ENCODE results near the gene SPATA17. TPM values are rescaled to one million over a fixed set of nuclear protein-coding genes. Genes with fewer than 3 reads are reported as not detected.
"Not testable (repeated sequence)": the region's sequence is repeated elsewhere in the genome, so short reads cannot be mapped to it uniquely, and the experiment has no call there.

SPATA17 gene
- total RNA-seq, 1 donor: 1.8 TPM

GRCh38 chr1:217673387-217673786, 42.2 kb downstream of the SPATA17 start:
- no peak for DNase-seq (ENCODE audit: low read depth)
- H3K4me3 ChIP-seq (ENCODE audit: low read depth, low read length): no peak overlapping the region
- no peak for TF ChIP-seq CTCF (IDR thresholded peaks at IDR 0.05; ENCODE audit: insufficient read depth, low read length)

- DNase-seq (ENCODE audit: low read depth): no peak
- no peak overlapping the region for H3K4me3 ChIP-seq (ENCODE audit: low read depth, low read length)
- TF ChIP-seq CTCF (IDR thresholded peaks at IDR 0.05; ENCODE audit: insufficient read depth, low read length): no peak
These were observed 43.0 kb downstream of the SPATA17 start for GRCh38 chr1:217674028-217674729.

GRCh38 chr1:217681806-217682205, 50.7 kb downstream of the SPATA17 start:
- peak; percentile 4 for DNase-seq (ENCODE audit: low read depth)
- no peak for TF ChIP-seq CTCF (IDR thresholded peaks at IDR 0.05; ENCODE audit: insufficient read depth, low read length)
- no peak overlapping the region for H3K4me3 ChIP-seq (ENCODE audit: low read depth, low read length)

- no peak for DNase-seq (ENCODE audit: low read depth)
- no peak overlapping the region for H3K4me3 ChIP-seq (ENCODE audit: low read depth, low read length)
- no peak for TF ChIP-seq CTCF (IDR thresholded peaks at IDR 0.05; ENCODE audit: insufficient read depth, low read length)
These were observed 56.4 kb downstream of the SPATA17 start for GRCh38 chr1:217687511-217687910.

GRCh38 chr1:217696140-217696539, 65.0 kb downstream of the SPATA17 start:
- not testable (repeated sequence) for DNase-seq (ENCODE audit: low read depth); H3K4me3 ChIP-seq (ENCODE audit: low read depth, low read length)

GRCh38 chr1:217703326-217703725, 72.2 kb downstream of the SPATA17 start:
- DNase-seq (ENCODE audit: low read depth): no peak
- no peak for TF ChIP-seq CTCF (IDR thresholded peaks at IDR 0.05; ENCODE audit: insufficient read depth, low read length)

GRCh38 chr1:217712925-217713597, 81.9 kb downstream of the SPATA17 start:
- no peak for DNase-seq (ENCODE audit: low read depth)
- H3K4me3 ChIP-seq (ENCODE audit: low read depth, low read length): no peak overlapping the region
- TF ChIP-seq CTCF (IDR thresholded peaks at IDR 0.05; ENCODE audit: insufficient read depth, low read length): no peak

More at GRCh38 chr1:217703326-217703725, 72.2 kb downstream of the SPATA17 start:
- H3K4me3 ChIP-seq (ENCODE audit: low read depth, low read length): no peak overlapping the region

All from fibroblast of the aortic adventitia (primary cell).